Esophagus muscularis mucosa (tissue), 3 donors: ENCODE measurements around the gene PRTN3.

Experiments
- POLR2A ChIP-seq: fragments of 450-650 bp; IDR thresholded peaks from one replicate; pipeline ENCODE4 v1.6.1; 2017; ENCODE audit warnings: antibody characterized with exemption, moderate library complexity, mild to moderate bottlenecking, low read depth
- TF ChIP-seq, protein P1 (sequence below), 3 experiments: fragments of 200-600 bp in 2 of 3; fragments of 450-650 bp in 1 of 3; sonication (generic) in 2 of 3; IDR thresholded peaks; one replicate each; pipeline ENCODE4 v1.5.1; 2017 to 2019; ENCODE audit warnings: antibody characterized with exemption in 3 of 3, mild to moderate bottlenecking in 2 of 3, moderate library complexity in 1 of 3

DNA sequence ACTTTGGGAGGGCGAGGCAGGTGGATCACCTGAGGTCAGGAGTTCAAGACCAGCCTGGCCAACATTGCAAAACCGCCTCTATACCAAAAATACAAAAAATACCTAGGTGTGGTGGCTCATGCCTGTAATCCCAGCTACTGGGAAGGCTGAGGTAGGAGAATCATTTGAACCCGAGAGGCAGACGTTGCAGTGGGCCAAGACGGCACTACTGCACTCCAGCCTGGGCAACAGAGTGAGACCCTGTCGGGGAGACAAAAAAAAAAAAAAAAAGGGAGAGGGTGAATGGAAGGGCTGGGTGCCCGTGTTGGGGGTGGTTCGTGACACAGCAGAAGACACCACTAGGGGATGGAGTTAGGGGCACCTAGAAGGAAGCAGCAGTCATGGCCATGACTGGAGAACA lies 29.5 kb downstream of the PRTN3 start:
- TF ChIP-seq POLR2A = no peak
- TF ChIP-seq, protein P1, sequence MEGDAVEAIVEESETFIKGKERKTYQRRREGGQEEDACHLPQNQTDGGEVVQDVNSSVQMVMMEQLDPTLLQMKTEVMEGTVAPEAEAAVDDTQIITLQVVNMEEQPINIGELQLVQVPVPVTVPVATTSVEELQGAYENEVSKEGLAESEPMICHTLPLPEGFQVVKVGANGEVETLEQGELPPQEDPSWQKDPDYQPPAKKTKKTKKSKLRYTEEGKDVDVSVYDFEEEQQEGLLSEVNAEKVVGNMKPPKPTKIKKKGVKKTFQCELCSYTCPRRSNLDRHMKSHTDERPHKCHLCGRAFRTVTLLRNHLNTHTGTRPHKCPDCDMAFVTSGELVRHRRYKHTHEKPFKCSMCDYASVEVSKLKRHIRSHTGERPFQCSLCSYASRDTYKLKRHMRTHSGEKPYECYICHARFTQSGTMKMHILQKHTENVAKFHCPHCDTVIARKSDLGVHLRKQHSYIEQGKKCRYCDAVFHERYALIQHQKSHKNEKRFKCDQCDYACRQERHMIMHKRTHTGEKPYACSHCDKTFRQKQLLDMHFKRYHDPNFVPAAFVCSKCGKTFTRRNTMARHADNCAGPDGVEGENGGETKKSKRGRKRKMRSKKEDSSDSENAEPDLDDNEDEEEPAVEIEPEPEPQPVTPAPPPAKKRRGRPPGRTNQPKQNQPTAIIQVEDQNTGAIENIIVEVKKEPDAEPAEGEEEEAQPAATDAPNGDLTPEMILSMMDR (IDR thresholded peaks at IDR 0.05) = no peak
